ENCODE results near the gene DCBLD2.

GRCh38 chr3:98848108-98848507 lies 53.4 kb downstream of the DCBLD2 start:
- TF ChIP-seq CTCF (IDR thresholded peaks at IDR 0.05; ENCODE audit: low read depth, low read length): no peak
- no peak for TF ChIP-seq EZH2phosphoT487 (IDR thresholded peaks at IDR 0.05; ENCODE audit: low read depth)

All from OCI-LY3 (cell line).